Osteoblast (primary cell): Measurements from ENCODE around the gene TENM4. TPM values are rescaled to one million over a fixed set of nuclear protein-coding genes. Genes with fewer than 3 reads are reported as not detected.

Experiments
- DNase-seq: peaks from one replicate; pipeline ENCODE4 v3.0.0; 2011; ENCODE audit warnings: low spot score, mixed read lengths; ENCODE audit not compliant: insufficient read length; ENCODE audit errors: missing footprints
- H2AFZ ChIP-seq: 2 replicates; pipeline ENCODE4 v1.6.0; 2011; ENCODE audit warnings: mild to moderate bottlenecking, low read length
- H3K27ac ChIP-seq: 2 replicates; pipeline ENCODE4 v1.5.1; 2011; ENCODE audit warnings: mild to moderate bottlenecking, low read depth, low read length, moderate library complexity
- H3K27me3 ChIP-seq: 2 replicates; pipeline ENCODE4 v1.6.0; 2012; ENCODE audit warnings: mild to moderate bottlenecking, control low read depth, inconsistent platforms, low read length, moderate library complexity; ENCODE audit not compliant: insufficient read depth
- H3K36me3 ChIP-seq: 2 replicates; pipeline ENCODE4 v1.5.1; 2011; ENCODE audit warnings: mild to moderate bottlenecking, low read length, control low read depth, moderate library complexity; ENCODE audit not compliant: insufficient read depth
- H3K4me1 ChIP-seq: 2 replicates; pipeline ENCODE4 v1.5.1; 2011; ENCODE audit warnings: mild to moderate bottlenecking, low read length, control low read depth, moderate library complexity; ENCODE audit not compliant: insufficient read depth
- H3K4me2 ChIP-seq: 2 replicates; pipeline ENCODE4 v1.6.0; 2011; ENCODE audit warnings: mild to moderate bottlenecking, low read length; ENCODE audit not compliant: insufficient read depth
- H3K4me3 ChIP-seq: fragments of 200-600 bp; sonication (generic); 3 replicates; pipeline ENCODE4 v1.5.1; 2012; ENCODE audit warnings: mild to moderate bottlenecking, low read length, inconsistent platforms; ENCODE audit not compliant: insufficient read depth
- H3K79me2 ChIP-seq: 2 replicates; pipeline ENCODE4 v1.6.0; 2012; ENCODE audit warnings: mild to moderate bottlenecking, low read length, control low read depth, inconsistent platforms; ENCODE audit not compliant: insufficient read depth
- H3K9me3 ChIP-seq: 2 replicates; pipeline ENCODE4 v1.5.1; 2011; ENCODE audit warnings: low read depth, low read length, control low read depth
- H4K20me1 ChIP-seq: 2 replicates; pipeline ENCODE4 v1.6.0; 2012; ENCODE audit warnings: mild to moderate bottlenecking, low read length, control low read depth; ENCODE audit not compliant: insufficient read depth
- CTCF ChIP-seq: IDR thresholded peaks from 2 replicates; pipeline ENCODE4 v1.5.1; 2011; ENCODE audit warnings: mild to moderate bottlenecking, low read depth, low read length, moderate library complexity; ENCODE audit errors: extremely low read depth
- total RNA-seq: library from RNA; depleted of rRNA; stranded (reverse); fragments of >200 nt; gene quantifications from 2 replicates; pipeline ENCODE4 v1.2.3, GENCODE V29; 2012

Gene TENM4
- total RNA-seq, 1 donor: 63.3 TPM

GRCh38 chr11:79449040-79449439 is 8.2 kb upstream of the TENM4 start:
- Histone ChIP-seq H3K4me2 (no peak overlapping the region), H3K9me3 (no peaks in the 10 kb centered on the region), H3K4me1 (no peaks in the 10 kb centered on the region), H3K79me2 (no peaks in the 10 kb centered on the region), H3K27ac (no peak overlapping the region), H3K4me3 (no peak overlapping the region), H2AFZ (no peak overlapping the region), H3K36me3 (no peaks in the 10 kb centered on the region), H3K27me3 (peaks cover 4% of the 10 kb centered on the region), H4K20me1 (no peaks in the 10 kb centered on the region)
- TF ChIP-seq CTCF: no peak
- no peak for DNase-seq

- Histone ChIP-seq H2AFZ (no peak overlapping the region), H3K4me2 (no peak overlapping the region), H3K9me3 (no peaks in the 10 kb centered on the region), H3K27me3 (peaks cover 17% of the 10 kb centered on the region), H3K27ac (no peak overlapping the region), H3K4me3 (no peak overlapping the region), H3K4me1 (no peaks in the 10 kb centered on the region), H4K20me1 (no peaks in the 10 kb centered on the region), H3K36me3 (no peaks in the 10 kb centered on the region), H3K79me2 (no peaks in the 10 kb centered on the region)
- TF ChIP-seq CTCF: no peak
- DNase-seq: no peak
Observed at GRCh38 chr11:79447038-79447786, 6.4 kb upstream of the TENM4 start.

GRCh38 chr11:79444923-79445322 is 4.1 kb upstream of the TENM4 start:
- TF ChIP-seq CTCF: no peak
- no peaks in the 10 kb centered on the region for H3K9me3 ChIP-seq
- peaks cover 28% of the 10 kb centered on the region for H3K27me3 ChIP-seq
- DNase-seq: no peak
- no peak overlapping the region for H3K27ac ChIP-seq
- no peaks in the 10 kb centered on the region for H3K36me3 ChIP-seq
- no peaks in the 10 kb centered on the region for H4K20me1 ChIP-seq
- peaks cover 7% of the 10 kb centered on the region for H3K4me1 ChIP-seq
- no peak overlapping the region for H2AFZ ChIP-seq
- no peak overlapping the region for H3K4me3 ChIP-seq
- no peaks in the 10 kb centered on the region for H3K79me2 ChIP-seq
- H3K4me2 ChIP-seq: no peak overlapping the region

GRCh38 chr11:79441461-79441875 is 638 bp upstream of the TENM4 start:
- peak; percentile 66 for DNase-seq
- Histone ChIP-seq H4K20me1 (no peaks in the 10 kb centered on the region), H3K4me1 (peaks cover 23% of the 10 kb centered on the region), H3K4me3 (peak overlapping the region; percentile 78), H3K27me3 (peaks cover 35% of the 10 kb centered on the region), H3K79me2 (peaks cover 10% of the 10 kb centered on the region), H3K36me3 (no peaks in the 10 kb centered on the region), H3K9me3 (no peaks in the 10 kb centered on the region), H3K27ac (peak overlapping the region; percentile 56), H3K4me2 (peak overlapping the region; percentile 77), H2AFZ (peak overlapping the region; percentile 81)
- TF ChIP-seq CTCF: no peak
